ENCODE measurements around the gene WDR53.
"Not testable (repeated sequence)": the region's sequence is repeated elsewhere in the genome, so short reads cannot be mapped to it uniquely, and the experiment has no call there.

Gene WDR53

DNA sequence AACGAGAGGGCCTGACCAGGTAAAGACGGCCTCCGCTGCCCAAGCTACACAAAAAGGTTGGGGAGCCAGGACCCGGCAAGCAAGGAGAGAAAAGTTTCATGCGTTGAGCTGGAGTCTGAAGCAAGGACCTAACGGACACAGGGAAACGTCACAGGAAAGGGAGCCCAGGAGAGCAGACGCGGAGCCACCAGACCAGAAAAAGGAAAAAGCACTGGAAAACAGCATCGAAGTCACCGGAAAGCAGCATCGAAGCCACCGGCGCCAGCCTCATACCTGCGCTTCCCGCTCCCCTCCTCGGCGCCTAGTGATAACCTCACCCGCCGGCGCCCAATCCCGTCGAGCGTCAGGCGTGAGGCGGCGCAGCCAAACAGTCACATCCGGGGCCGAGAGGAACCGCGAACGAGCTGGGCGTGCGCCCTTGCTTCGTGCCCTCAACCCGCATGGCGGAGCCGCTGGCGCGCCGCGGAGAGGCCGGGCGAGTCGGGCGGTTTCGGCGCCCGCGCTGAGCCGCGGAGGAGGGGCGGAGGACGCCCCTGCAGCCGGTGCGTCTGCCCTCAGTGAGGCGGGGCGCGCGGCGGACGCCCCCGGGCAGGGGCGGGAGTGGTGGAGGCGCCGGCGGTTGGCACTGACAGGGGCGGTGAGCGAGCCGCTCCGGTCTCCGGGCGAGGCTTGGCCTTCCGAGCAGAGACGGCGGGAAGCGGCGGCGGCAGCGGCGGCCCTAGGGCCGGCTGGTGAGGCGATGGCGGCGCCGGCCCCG, at the start of gene WDR53, which contains the start of gene FBXO45:
WDR53 (minus strand) TSS at position 309 of the 757 bp plus-strand sequence. CDS start 7,079 bp downstream, outside the sequence.
FBXO45 (plus strand) TSS at position 415 of the 757 bp plus-strand sequence; CDS start at position 740, 325 bp downstream.
- DNase-seq (ENCODE audit: low spot score), result peak; percentile 94

DNA sequence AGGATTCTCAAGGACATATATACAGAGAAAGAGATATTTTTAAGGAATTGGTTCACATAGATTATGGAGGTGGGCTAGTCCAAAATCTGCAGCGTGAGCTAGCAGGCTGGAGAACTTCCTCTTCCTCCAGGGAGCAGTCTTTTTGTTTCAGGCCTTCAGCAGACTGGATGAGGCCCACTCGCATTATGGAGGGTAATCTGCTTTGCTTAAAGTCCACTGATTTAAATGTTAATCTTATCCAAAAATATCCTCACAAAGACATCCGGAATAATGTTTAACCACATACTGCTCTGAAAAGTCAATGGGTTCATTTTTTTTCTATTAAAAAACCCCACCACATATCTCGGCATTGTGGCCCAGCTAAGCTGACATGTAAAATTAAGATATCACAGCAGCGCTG, 48.9 kb upstream of the WDR53 start:
- no peak for DNase-seq (ENCODE audit: low spot score)

DNA sequence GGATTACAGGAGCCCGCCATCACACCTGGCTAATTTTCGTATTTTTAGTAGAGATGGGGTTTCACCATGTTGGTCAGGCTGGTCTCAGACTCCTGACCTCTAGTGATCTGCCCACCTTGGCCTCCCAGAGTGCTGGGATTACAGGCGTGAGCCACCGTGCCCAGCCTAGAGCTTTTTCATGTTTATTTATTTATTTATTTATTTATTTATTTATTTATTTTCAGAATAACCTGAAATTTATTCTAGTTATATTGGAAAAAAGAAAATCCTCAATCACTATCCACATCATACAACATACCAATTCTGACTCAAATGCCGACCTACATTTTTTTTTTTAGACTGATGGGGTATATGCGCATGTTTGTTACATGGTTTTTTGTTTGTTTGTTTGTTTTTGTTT, 46.9 kb upstream of the WDR53 start:
- DNase-seq (ENCODE audit: low spot score), result not testable (repeated sequence)

DNA sequence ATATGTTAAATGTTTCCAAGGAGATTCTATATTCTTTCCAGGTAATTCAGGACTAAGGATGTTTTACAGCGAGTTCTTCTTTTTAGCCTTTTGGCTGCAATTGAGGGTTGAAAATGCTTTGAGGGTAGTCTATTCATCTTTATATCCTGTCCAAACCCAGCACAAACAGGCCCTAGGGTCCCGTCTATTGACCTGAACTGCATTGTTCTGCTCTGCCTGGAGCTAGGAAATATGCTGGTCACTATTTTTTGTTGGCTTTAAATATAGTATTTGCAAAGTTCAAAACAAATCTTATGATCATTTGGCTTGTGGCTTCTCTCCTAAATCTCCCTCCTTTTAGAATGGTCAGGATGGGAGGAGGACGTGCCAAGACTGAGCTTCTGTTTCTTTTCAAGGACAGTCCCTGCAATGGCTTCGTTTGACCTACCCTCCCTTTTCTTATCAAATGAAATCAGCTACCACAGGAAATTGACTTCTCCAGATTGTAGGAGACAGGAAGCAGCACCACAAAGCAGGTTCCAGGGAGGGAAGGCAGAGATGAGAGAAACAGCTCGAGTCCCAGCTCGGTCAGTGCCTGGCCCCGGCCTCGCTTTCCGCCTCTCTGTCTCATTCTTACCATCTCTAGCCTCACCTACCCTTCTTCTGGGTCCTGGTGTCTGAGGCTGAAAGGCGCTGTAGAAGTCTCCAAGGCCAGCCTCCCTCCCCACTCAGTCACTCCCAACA, 43.6 kb upstream of the WDR53 start:
- DNase-seq (ENCODE audit: low spot score), result no peak

DNA sequence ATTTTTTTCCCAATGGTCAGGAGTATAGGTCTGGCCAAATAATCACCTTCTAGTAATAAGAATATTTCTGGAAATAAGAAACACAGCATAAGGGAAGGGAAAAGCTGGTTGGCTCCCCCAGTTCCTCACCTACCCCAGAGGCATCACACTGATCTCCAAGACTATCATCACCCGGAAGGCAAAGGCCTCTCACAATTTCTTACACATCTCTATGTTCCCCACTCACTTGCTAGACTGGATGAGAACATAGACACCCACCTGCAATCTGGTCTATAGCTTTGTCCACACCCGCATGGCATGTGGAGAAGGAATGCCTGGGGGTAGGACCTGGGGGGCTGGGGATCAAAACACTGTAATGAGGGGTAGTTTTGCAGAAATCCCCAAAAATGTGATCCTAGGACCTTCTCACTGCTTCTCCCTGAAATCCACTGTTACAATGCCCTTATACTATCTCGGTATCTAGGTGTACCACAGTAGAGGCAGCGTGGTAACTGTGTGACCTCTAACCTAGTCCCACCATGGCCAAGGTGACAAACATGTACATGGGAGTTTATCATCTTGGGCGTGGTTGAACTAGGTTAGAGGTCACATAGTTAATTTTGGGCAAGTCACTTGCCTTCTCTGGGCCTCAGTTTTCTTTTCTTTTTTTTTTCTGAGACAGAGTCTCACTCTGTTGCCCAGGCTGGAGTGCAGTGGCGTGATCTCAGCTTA, 41.6 kb upstream of the WDR53 start:
- no peak for DNase-seq (ENCODE audit: low spot score)

DNA sequence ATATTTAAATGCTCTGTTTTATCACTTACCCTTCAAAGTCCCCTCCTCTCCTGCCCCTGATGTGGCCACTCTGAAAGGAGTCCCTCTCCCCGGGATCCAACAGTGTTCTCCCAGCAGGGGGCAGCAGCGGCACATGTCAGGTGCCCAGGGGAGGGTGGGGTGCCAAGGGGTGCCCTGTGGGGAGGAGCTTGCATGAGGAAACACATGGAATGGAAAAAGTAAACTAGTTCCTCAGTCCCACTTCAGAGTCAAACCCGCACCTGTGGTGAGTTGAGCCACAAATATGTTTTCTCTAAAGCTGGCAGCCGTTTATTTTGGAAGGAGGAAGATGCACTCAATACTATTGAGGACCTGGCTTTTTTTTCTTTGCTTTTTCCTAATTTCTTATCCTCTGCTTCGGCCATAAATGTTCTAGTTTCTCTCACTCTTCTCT, 41.0 kb upstream of the WDR53 start:
- peak; percentile 83 for DNase-seq (ENCODE audit: low spot score)

DNA sequence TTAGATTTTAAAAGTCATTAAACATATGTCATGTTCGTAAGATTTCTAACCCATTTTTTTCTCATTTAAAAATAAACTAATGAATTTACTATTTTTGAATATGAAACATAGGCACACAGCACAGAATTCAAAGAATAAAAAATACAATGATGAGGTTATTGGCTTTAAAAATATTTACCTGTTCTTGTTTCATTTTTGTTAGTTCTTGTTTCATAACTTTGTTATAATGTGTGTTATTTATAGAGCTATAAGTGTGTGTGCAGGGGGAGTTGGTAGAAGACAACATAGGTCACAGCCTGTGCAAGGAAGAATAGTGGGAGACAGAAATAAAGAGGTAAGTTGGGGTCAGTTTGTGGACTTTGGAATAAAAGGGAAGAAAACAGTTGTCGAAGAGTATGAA, 40.3 kb upstream of the WDR53 start:
- no peak for DNase-seq (ENCODE audit: low spot score)

DNA sequence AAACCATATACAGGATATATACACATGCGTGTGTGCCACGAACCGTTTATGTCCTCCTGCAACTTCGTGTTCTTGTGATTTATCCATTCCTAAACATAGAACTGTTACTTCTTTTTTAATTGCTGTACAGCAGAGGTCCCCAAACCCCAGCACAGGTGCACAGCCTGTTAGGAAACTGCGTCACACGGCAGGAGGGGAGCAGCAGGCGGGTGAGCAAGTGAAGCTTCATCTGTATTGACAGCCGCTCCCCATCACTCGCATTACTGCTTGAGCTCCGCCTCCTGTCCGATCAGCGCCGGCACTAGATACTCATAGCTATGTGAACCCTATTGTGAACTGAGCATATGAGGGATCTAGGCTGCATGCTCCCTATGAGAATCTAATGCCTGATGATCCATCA, 36.2 kb upstream of the WDR53 start:
- no peak for DNase-seq (ENCODE audit: low spot score)

DNA sequence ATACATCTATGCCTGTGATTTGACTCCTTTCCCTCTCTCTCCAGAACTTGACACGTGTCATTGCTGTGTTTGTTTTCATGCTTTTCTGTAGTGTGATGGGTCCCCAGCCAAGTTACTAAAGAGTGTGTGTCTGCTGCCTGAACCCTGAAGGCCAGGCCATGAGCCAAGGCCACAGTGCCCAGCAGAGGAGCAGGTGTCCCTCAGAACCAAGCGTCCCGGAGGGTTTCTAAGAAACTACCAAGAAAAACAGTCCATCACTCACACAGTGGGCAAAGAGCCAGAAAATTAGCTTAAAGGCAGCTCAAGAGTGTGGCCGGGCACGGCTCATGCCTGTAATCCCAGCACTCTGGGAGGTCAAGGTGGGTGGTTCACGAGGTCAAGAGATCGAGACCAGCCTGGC, 35.3 kb upstream of the WDR53 start:
- peak; percentile 12 for DNase-seq (ENCODE audit: low spot score)

DNA sequence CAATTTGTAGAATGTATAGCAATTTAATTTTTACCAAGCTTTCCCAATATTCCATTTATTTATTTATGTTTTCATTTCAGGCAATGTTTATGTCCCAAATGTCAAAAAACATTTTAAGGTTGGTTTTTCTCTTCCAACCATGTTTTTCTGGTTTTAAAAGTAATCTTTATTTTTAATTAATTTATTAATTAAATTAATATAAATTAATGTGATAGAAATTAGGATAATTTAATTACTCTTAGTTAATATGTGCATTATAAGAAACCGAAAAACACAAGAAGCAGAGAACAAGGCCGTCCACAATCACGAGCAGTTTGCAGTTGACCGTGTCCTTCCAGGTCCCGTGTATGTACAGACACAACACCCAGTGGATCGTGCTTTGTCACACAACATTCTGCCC, 34.3 kb upstream of the WDR53 start:
- DNase-seq (ENCODE audit: low spot score), result no peak

DNA sequence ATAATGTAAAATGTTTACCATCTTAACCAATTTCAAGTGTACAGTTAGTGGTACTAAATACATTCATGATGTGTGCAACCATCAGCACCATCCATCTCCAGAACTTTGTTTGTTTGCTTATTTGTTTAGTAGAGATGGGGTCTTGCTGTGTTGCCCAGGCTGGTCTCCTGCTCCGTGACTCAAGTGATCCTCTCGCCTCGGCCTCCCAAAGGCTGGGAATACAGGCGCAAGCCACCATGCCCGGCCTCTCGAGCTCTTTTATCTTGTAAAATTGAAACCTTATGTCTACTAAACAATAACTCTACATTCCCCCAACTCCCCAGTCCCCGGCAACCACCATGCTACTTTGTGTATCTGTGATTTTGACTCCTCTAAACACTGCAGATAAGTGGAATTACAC, 32.0 kb upstream of the WDR53 start:
- no peak for DNase-seq (ENCODE audit: low spot score)

DNA sequence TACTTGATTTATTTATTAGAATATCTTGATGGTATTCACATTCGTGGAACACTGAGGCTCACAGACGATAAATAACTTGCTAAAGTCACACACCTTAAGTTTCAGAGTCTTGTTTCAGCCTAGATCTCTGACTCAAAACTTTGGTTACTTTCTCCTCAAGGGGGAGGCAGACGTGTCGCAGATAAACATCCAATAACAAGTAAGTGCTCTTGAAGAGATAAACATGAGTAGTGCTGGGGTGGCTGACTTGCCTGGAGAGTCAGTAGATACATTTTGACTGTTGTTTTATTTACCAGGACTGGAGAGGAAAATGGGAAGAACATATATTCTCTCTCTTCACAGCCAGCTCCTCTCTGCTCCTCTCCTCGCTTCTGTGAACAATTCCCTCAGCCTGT, 31.4 kb upstream of the WDR53 start:
- DNase-seq (ENCODE audit: low spot score), result peak; percentile 25

DNA sequence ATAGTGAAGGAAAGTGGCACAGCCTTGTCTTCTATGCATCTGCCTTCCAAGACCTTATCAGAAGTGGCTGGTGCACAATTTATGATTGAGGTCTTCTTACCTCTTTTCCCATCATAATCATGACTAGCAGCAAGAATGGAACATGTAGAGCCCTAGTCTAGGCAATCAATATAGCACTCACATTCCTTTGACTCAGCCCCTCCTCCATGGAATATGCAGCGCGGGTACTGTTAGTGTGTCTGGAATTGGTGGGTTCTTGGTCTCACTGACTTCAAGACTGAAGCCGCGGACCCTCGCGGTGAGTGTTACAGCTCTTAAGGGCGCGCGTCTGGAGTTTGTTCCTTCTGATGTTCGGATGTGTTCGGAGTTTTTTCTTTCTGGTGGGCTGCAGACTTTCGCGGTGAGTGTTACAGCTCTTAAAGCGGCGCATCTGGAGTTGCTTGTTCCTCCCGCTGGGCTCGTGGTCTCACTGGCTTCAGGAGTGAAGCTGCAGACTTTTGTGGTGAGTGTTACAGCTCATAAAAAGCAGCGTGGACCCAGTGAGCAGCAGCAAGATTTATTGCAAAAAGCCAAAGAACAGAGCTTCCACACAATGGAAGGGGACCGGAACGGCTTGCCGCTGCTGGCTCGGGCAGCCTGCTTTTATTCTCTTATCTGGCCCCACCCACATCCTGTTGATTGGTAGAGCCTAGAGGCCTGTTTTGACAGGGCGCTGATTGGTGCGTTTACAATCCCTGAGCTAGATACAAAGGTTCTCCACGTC, 29.8 kb upstream of the WDR53 start:
- DNase-seq (ENCODE audit: low spot score), result not testable (repeated sequence)

DNA sequence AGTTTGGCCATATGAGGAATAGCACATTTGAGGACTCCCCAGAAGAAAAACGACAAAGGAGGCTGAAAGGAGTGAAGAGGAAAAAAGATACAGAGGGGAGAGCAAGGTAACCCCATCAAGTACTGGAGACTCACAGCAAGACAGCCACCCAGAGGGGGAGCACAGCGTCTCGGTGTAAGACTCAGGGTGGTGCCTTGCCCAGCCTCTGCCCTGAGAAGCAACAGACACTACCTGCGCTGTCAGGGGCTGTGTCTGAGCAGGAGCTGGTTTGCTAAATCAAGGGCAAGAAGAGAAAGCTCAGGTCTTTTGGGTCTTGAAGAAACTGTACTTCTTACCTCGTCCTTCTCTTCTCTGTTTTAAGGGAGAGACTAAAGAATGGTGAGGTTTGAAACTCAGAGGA, 28.0 kb upstream of the WDR53 start:
- DNase-seq (ENCODE audit: low spot score), result no peak

DNA sequence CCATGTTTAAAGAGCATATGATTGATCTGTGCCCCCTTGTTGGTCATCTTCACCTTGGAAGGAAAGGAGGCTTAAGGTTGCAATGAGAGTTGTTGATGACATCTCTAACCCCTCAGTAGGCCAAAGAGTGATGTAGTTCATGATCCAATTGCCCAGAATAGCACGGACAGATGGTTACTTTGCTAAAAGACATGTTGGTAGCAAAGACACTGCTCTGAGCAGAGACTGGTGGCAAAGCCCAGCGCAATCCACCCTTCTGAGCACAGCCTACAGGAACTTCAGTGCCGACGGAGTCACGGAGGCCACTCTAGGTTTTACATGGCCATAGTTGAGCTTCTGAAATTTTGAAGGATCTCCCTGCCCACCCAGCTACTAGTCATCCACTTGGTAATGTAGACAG, 21.9 kb upstream of the WDR53 start:
- no peak for DNase-seq (ENCODE audit: low spot score)

DNA sequence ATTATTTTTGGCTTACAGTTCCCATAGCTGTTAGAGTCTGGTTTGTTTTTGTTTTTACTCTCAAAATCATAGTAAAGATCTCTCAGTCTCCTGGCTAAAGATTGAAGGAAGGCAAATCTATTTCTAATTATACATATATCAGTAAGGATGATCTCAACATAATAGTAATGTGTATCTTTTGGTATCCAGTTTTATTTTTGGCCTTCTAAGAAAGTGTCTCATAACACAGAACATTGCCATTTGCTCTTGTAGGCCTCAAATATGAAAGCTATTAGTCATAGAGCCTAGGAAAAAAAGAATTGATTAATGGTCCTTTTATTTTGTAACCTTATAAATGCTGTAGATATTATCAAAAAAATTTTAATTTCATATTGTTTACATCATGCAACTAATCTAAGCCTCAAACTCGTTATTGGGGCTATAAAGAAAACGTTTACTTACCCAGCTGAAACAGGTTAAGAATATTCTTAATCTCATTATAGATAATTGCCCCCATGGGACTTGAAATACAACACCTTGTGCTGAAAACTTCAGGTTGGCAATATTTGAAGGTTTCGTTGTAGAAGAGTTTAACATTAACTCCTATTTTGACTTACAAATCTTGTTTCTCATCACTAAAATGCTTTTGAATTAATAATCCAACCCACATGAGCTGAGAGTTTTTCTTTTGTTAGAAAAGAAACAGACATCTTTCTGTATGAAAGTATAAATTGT, 16.8 kb upstream of the WDR53 start:
- no peak for DNase-seq (ENCODE audit: low spot score)

DNA sequence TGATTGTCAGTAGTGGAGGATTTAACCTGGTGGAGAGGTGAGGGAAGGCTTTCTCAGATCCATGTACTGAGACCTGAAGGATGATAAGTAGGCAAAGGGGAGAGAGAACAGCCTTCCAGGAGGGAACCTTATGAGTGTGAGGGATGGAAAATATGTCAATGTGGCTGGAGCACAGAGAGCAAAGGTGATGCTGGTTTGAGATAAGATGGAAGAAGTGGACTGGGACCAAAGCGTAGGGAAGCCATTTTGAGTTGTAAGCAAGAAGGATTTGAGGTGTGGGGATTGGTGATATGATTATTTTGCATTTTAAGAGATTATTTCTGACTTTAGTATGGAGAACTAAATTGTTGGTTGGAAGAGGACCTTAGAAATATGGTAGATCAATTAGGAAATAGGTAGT, 4.0 kb upstream of the WDR53 start:
- no peak for DNase-seq (ENCODE audit: low spot score)

DNA sequence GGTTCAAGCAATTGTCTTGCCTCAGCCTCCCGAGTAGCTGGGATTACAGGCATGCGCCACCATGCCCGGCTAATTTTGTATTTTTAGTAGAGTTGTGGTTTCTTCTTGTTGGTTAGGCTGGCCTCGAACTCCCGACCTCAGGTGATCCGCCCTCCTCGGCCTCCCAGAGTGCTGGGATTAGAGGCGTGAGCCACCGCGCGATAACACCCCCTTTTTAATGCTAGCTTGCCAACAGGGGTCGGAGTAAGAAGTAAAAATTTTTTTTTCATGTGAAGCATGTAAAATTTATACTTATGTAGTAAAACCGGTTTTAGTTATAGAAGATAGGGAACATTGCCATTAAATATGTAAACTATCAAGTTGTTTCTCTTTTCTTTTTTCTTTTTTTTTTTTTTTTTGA, 2.0 kb upstream of the WDR53 start:
- DNase-seq (ENCODE audit: low spot score), result not testable (repeated sequence)

DNA sequence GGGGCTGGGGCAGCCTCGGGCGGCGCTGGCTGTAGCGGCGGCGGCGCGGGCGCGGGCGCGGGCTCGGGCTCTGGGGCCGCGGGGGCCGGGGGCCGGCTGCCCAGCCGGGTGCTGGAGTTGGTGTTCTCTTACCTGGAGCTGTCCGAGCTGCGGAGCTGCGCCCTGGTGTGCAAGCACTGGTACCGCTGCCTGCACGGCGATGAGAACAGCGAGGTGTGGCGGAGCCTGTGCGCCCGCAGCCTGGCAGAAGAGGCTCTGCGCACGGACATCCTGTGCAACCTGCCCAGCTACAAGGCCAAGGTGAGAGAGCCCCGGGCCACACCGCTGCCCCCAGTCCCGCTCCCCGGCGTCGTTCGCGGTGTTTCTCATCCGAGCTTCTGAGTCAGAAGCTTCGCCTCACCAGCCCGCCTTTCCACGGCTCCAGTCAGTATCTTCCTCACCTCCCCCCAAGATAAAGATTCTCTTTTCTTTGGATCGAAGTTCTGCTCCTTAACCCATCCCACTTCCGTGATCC, 706 bp upstream of the WDR53 start:
- DNase-seq (ENCODE audit: low spot score), result peak; percentile 59

DNA sequence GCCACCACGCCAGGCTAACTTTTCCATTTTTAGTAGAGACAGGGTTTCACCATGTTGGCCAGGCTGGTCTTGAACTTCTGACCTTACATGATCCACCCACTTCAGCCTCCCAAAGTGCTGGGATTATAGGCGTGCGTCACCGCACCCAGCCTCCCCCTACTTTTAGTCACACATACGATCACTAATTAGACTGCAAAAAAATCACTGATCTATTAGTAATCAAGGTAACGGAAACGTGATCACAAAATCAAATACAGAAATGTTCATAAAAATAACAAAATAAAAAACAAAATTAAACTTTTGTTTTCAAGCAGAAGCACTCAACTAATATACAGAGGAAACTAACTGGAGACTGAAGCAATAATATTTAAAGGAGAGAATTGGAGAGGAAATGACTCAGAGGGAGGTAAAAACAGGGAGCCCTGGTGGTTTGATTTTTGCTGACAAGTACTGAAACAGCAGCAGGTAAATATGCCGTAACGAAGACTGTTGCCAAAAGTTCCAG, 4.6 kb downstream of the WDR53 start:
- peak; percentile 37 for DNase-seq (ENCODE audit: low spot score)

DNA sequence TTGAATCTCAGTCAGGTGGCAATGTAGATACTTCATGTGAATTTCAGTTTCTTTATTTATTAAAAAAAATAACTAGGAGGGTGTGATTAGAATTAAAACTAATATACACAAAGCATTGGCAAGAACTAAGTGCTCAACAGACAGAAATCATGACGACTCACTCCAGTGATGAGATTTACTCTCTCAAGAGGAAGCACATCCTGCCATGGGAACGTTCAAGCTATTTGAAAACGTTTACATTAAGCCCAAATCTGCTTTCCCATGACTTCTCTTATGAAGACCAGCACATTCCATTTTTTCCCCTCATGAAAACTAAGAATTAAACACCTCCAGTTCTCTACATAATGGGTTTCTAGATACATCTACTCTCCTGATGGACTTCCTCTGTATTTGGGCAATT, 8.5 kb downstream of the WDR53 start:
- no peak for DNase-seq (ENCODE audit: low spot score)
